GM12865 (cell line): ENCODE data around the gene GPR142.

Experiments used
- DNase-seq: peaks from one replicate; pipeline ENCODE4 v3.0.0; 2010; ENCODE audit warnings: low read depth
- H3K4me3 ChIP-seq: 2 replicates; pipeline ENCODE4 v1.5.1; 2011; ENCODE audit warnings: mild to moderate bottlenecking, low read depth, low read length, control low read depth
- CTCF ChIP-seq: IDR thresholded peaks from 2 replicates; pipeline ENCODE4 v1.5.1; 2011; ENCODE audit warnings: low read length, control low read depth, low read depth, inconsistent platforms; ENCODE audit not compliant: insufficient read depth; ENCODE audit errors: missing control alignments

Gene GPR142

GRCh38 chr17:74335529-74336062 is 31.7 kb upstream of the GPR142 start:
- no peak for TF ChIP-seq CTCF
- DNase-seq, result no peak
- H3K4me3 ChIP-seq, result no peak overlapping the region

- TF ChIP-seq CTCF, result no peak
- H3K4me3 ChIP-seq, result no peak overlapping the region
- no peak for DNase-seq
Observed at GRCh38 chr17:74336307-74336706, 31.0 kb upstream of the GPR142 start.

GRCh38 chr17:74337834-74338500 is 29.3 kb upstream of the GPR142 start:
- no peak for TF ChIP-seq CTCF
- DNase-seq, result no peak
- no peak overlapping the region for H3K4me3 ChIP-seq

- no peak overlapping the region for H3K4me3 ChIP-seq
- no peak for TF ChIP-seq CTCF
- DNase-seq, result no peak
Observed at GRCh38 chr17:74339537-74340195, 27.6 kb upstream of the GPR142 start.

- no peak overlapping the region for H3K4me3 ChIP-seq
- TF ChIP-seq CTCF, result no peak
- no peak for DNase-seq
Observed at GRCh38 chr17:74340470-74341023, 26.8 kb upstream of the GPR142 start.

- H3K4me3 ChIP-seq, result no peak overlapping the region
- DNase-seq, result no peak
- TF ChIP-seq CTCF, result no peak
Observed at GRCh38 chr17:74342224-74342623, 25.1 kb upstream of the GPR142 start.
